GM12875 (cell line): ENCODE data around the gene NDST4.

ENCODE experiments used
- H3K4me3 ChIP-seq: one replicate; pipeline ENCODE4 v1.5.1; 2011; ENCODE audit warnings: low read depth, low read length, control low read depth
- CTCF ChIP-seq: IDR thresholded peaks from 2 replicates; pipeline ENCODE4 v1.5.1; 2011; ENCODE audit warnings: low read depth, mild to moderate bottlenecking, control low read depth, inconsistent platforms, low read length, moderate library complexity, borderline replicate concordance; ENCODE audit not compliant: insufficient read depth

Gene NDST4

GRCh38 chr4:114886761-114887160, 226.7 kb downstream of the NDST4 start:
- no peak overlapping the region for H3K4me3 ChIP-seq
- TF ChIP-seq CTCF: no peak

GRCh38 chr4:114883641-114884040, 229.8 kb downstream of the NDST4 start:
- H3K4me3 ChIP-seq: no peak overlapping the region
- TF ChIP-seq CTCF: no peak

- no peak for TF ChIP-seq CTCF
- no peak overlapping the region for H3K4me3 ChIP-seq
Measured at GRCh38 chr4:114879916-114880669, 233.3 kb downstream of the NDST4 start.

GRCh38 chr4:114875630-114876029, 237.8 kb downstream of the NDST4 start:
- no peak overlapping the region for H3K4me3 ChIP-seq
- no peak for TF ChIP-seq CTCF

GRCh38 chr4:114874321-114874720, 239.1 kb downstream of the NDST4 start:
- TF ChIP-seq CTCF: no peak
- H3K4me3 ChIP-seq: no peak overlapping the region

- TF ChIP-seq CTCF: no peak
- H3K4me3 ChIP-seq: no peak overlapping the region
Measured at GRCh38 chr4:114870987-114871386, 242.4 kb downstream of the NDST4 start.
